CD4-positive, alpha-beta T cell treated with Interleukin-4 for 4 hours (primary cell): ENCODE measurements around the gene PATL1.
"Not testable (repeated sequence)": the region's sequence is repeated elsewhere in the genome, so short reads cannot be mapped to it uniquely, and the experiment has no call there.

Experiments
- DNase-seq: peaks from one replicate; pipeline ENCODE4 v3.0.0-alpha.2; 2020

Gene PATL1

GRCh38 chr11:59673291-59673690 lies 4.5 kb upstream of the PATL1 start:
- no peak for DNase-seq

GRCh38 chr11:59671471-59671870 lies 2.6 kb upstream of the PATL1 start:
- DNase-seq, result no peak

GRCh38 chr11:59669611-59670009 lies 773 bp upstream of the PATL1 start:
- no peak for DNase-seq

GRCh38 chr11:59668188-59668949 lies 468 bp downstream of the PATL1 start:
- DNase-seq, result peak; percentile 64

GRCh38 chr11:59667812-59668187 lies 1.0 kb downstream of the PATL1 start:
- no peak for DNase-seq

- DNase-seq, result no peak
Measured at GRCh38 chr11:59666969-59667368, 1.9 kb downstream of the PATL1 start.

GRCh38 chr11:59660621-59661020 lies 8.2 kb downstream of the PATL1 start:
- DNase-seq, result no peak

GRCh38 chr11:59659981-59660380 lies 8.9 kb downstream of the PATL1 start:
- no peak for DNase-seq

GRCh38 chr11:59658036-59658435 lies 10.8 kb downstream of the PATL1 start:
- no peak for DNase-seq

GRCh38 chr11:59654893-59655292 lies 13.9 kb downstream of the PATL1 start:
- DNase-seq, result no peak

- DNase-seq, result no peak
Measured at GRCh38 chr11:59647245-59647980, 21.4 kb downstream of the PATL1 start.

GRCh38 chr11:59644528-59644927 lies 24.3 kb downstream of the PATL1 start:
- DNase-seq, result no peak

- no peak for DNase-seq
Measured at GRCh38 chr11:59643390-59643789, 25.4 kb downstream of the PATL1 start.

GRCh38 chr11:59641156-59641555 lies 27.7 kb downstream of the PATL1 start:
- DNase-seq, result no peak

- DNase-seq, result no peak
Measured at GRCh38 chr11:59630493-59630892, 38.3 kb downstream of the PATL1 start.

GRCh38 chr11:59629996-59630395 lies 38.8 kb downstream of the PATL1 start:
- DNase-seq, result no peak

GRCh38 chr11:59626969-59627368 lies 41.9 kb downstream of the PATL1 start:
- not testable (repeated sequence) for DNase-seq

GRCh38 chr11:59625703-59626102 lies 43.1 kb downstream of the PATL1 start:
- DNase-seq, result no peak

GRCh38 chr11:59617876-59618275 lies 51.0 kb downstream of the PATL1 start:
- DNase-seq, result no peak

GRCh38 chr11:59616396-59616982 lies 52.3 kb downstream of the PATL1 start:
- DNase-seq, result no peak

GRCh38 chr11:59615637-59616395 lies 53.0 kb downstream of the PATL1 start, which contains the start of gene OSBP:
OSBP (minus strand) TSS chr11:59615774; CDS start chr11:59615664, 110 bp downstream.
- DNase-seq, result peak; percentile 100

- peak; percentile 68 for DNase-seq
Measured at GRCh38 chr11:59615120-59615636, 53.7 kb downstream of the PATL1 start.
